Epithelial cell of esophagus (primary cell): Measurements from ENCODE around the gene PGGT1B.

Experiments used
- DNase-seq: peaks from one replicate; pipeline ENCODE4 v3.0.0; 2010; ENCODE audit warnings: low read depth
- H3K4me3 ChIP-seq: 2 replicates; pipeline ENCODE4 v1.5.1; 2011; ENCODE audit warnings: mild to moderate bottlenecking, low read length, control low read depth
- TF ChIP-seq, protein P1 (sequence below): IDR thresholded peaks from 2 replicates; pipeline ENCODE4 v1.5.1; 2011; ENCODE audit warnings: low read depth, mild to moderate bottlenecking, low read length, control low read depth, inconsistent platforms; ENCODE audit not compliant: insufficient read depth; ENCODE audit errors: missing control alignments

Gene PGGT1B

DNA sequence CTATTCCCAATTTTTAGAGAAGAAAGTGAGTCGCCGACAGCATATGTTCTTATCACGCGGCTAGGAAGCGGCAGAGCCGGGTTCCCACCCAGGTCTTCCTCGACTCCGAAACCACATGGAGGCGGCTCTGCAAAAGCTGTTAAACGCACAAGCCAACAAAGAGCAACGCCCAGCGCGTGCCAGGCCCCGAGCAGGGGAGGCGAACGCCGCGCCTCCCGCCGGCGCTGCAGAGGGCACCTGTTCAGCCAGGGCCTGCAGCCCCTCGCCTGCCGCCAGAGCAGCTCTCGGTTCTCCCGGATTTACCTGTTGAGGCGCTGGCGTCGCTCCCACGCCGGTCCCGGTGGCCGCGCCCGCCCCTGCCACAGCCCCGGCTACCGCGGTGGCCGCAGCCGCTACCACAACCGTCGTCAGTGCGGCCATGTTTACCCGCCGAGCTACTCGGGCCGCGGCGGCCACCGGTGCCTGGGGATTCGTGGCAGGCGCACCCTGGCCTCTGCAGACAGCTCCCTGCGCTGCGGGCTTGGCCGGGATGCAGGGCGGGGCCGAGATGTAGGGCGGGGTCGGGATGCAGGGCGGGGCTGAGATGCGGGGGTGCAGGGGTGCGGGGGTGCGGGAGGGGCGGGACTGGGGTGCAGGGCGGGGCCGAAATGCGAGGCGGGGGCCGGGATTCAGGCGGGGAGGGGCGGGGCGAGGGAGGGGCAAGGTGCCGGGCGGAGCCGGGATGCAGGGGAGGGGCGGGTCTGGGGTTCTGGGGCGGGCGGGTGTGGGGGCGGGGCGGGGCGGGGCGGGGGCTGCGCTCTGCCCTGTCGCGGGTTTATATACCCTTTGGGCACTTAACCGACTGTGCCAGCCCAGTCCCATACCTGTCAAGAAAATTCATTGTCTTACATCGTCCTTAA is 33.7 kb upstream of the PGGT1B start, which contains the start of gene CCDC112:
CCDC112 (minus strand) TSS at position 531 of the 899 bp plus-strand sequence; CDS start at position 420, 111 bp downstream.
- TF ChIP-seq, protein P1, sequence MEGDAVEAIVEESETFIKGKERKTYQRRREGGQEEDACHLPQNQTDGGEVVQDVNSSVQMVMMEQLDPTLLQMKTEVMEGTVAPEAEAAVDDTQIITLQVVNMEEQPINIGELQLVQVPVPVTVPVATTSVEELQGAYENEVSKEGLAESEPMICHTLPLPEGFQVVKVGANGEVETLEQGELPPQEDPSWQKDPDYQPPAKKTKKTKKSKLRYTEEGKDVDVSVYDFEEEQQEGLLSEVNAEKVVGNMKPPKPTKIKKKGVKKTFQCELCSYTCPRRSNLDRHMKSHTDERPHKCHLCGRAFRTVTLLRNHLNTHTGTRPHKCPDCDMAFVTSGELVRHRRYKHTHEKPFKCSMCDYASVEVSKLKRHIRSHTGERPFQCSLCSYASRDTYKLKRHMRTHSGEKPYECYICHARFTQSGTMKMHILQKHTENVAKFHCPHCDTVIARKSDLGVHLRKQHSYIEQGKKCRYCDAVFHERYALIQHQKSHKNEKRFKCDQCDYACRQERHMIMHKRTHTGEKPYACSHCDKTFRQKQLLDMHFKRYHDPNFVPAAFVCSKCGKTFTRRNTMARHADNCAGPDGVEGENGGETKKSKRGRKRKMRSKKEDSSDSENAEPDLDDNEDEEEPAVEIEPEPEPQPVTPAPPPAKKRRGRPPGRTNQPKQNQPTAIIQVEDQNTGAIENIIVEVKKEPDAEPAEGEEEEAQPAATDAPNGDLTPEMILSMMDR = no peak
- DNase-seq = peak; percentile 84
- H3K4me3 ChIP-seq = peak within 1 kb of the TSS; percentile 69

DNA sequence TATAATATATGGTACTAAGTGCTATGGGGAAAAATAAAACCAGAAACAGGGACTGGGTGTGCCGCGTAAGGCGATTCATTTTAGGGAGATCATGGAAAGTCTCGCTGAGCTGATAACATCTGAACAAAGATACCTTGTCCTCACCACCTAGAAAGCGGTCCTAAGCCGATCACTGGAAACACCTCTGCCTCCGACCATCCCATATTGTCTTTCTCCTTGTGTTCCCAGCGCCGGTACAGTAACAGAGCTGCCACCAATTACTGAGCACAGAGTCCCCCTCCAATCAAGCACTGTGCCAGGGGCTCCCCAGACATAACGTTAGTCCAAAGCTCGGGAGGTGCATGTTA is 33.1 kb upstream of the PGGT1B start:
- peak overlapping the region; percentile 69 for H3K4me3 ChIP-seq
- DNase-seq = no peak
- TF ChIP-seq, protein P1 = no peak

DNA sequence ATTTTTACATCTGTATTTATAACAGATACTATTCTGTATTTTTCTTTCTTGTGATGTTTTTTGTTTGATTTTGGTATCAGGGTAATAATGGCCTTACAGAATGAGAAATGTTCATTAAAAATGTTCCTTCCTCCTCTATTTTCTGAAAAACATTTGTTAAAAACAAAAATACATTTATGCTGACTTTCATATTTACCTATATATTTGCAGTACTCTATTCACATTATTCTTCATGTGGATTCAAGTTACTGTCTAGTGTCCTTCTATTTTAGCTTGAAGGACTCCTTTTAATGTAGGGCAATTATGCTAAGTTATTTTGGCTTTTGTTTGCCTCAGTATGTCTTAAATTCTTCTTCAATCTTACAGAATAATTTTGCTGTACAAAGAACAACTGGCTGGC is 28.7 kb upstream of the PGGT1B start:
- DNase-seq = no peak
- H3K4me3 ChIP-seq = no peak overlapping the region
- TF ChIP-seq, protein P1 = no peak

DNA sequence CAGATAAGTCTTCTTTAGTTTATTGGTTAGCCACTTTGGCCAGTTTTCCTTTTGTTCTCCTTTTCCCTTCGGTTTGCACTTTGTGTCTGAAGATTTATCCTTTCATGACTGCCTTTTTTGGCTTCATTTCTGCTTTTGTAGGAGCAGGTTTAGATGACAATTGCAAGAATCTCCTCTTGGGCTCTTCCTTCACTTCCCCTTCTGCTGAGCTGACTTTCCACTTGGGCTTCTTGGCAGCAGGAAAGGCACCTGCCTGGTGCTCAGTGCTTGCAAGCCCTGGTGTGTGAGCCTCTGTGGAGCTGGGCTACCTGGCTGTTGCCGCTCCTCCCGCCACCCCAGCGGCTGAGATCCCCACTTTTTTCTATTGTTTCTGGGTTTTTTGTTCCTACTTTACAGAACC is 26.4 kb upstream of the PGGT1B start:
- DNase-seq = no peak
- H3K4me3 ChIP-seq = no peak overlapping the region
- TF ChIP-seq, protein P1 = no peak

DNA sequence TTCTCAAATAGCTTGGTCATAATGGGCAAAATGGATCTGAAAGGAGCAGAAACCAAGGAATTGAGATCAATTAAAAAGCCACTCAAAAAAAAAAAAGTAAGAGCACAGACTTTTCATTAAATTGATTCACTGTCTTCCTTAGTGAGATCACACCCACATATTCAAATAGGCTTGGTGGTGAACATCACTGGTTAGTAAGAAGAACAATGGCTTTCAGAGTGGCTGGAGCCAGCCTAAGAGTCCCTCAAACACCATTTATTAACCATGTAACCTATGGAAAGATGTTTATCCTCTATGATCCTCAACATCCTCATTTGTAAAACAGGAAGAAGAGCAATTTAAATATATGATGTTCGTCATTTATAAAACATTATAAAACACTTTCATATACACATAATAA is 21.3 kb upstream of the PGGT1B start:
- TF ChIP-seq, protein P1 = no peak
- no peak overlapping the region for H3K4me3 ChIP-seq
- no peak for DNase-seq

DNA sequence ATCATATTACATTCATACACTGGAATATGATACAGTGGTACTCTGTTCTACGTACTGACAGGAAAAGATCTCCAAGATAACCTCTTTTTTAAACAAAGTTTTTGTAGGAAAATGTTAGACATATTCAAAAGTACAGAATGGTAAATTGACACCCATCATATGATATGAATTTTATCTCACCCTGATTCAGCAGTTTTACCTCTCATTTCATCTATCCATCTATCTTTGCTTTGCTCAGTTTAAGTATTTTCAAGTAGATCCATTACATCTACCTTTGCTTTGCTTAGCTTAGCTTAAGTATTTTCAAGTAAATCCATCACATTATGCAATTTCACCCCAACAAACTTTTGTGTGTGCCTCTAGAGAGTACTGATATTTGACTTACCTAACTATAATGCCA is 19.5 kb upstream of the PGGT1B start:
- DNase-seq = no peak
- TF ChIP-seq, protein P1 = no peak
- H3K4me3 ChIP-seq = no peak overlapping the region

DNA sequence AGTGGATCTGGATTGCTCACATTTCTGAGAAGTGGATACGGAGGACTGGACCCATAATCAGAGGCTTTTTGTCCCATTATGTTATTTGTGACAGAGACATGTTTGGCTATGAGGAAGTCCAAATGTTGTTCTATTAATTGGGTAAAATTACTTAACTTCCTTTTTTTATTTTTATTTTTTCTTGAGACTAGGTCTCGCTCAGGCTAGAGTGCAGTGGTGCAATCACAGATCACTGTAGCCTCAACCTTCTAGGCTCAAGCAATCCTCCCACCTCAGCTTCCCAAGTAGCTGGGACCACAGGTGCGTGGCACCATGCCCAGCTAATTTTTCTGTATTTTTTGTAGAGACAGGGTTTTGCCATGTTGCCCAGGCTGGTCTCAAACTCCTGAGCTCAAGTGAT is 11.9 kb upstream of the PGGT1B start:
- no peak overlapping the region for H3K4me3 ChIP-seq
- DNase-seq = no peak
- TF ChIP-seq, protein P1 = no peak
